ENCODE measurements around the gene ABO. TPM values are rescaled to one million over a fixed set of nuclear protein-coding genes. Genes with fewer than 3 reads are reported as not detected.
A peak's percentile ranks its signal among the peaks of the same experiment; 100 is the strongest.
"Not testable (repeated sequence)": the region's sequence is repeated elsewhere in the genome, so short reads cannot be mapped to it uniquely, and the experiment has no call there.

Gene ABO
- polyA plus RNA-seq (2013, experiment 1 of 2; ENCODE audit: insufficient read length), result not detected
- 0.36 TPM for polyA plus RNA-seq (2013, experiment 2 of 2; ENCODE audit: insufficient read length)

DNA sequence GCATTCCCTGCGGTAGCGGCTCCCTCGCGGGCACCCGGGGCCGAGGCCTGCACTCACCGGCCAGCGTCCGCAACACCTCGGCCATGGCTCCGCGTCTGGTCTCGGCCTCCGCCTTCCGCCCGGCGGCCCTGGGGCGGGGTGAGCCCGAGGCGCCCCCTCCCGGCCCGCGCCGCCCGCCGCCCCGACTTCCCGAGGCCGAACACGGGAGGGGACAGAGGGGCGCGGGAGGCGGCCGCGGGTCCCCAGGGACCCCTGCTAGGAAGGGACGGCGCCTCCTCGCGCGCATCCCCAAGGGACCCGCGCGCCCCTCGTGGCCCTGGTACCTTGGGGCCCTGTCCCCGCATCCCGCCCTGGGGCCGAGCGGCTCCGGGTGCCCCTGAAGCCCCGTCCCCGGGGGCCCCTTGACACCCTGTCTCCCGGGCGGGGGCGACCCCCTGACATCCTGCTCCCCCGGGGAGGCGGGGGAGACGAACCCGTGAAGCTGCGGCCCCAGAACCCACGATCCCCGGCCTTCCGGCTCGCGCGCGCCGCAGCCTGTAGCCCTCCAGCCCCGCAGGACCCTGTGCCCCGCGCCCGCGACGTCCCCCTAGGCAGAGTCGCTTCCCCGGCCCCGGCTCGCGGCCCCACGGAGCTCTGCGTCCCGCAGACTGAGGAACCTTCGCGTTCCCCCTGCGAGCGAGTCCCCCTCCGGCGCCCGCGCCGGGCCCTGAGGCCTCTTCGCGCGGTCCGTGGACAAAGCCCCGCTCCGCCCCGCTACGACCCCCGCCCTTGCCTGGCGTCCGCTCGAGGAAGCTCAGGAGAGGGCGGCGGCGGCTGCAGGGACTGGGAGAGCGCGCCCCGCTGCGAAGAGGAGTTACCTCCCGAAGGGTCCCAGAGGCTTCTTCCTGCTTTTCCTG is at the start of gene ABO:
Gene ABO, minus strand, starts transcription at position 97 of the 896 bp plus-strand sequence.
- no peak for DNase-seq

DNA sequence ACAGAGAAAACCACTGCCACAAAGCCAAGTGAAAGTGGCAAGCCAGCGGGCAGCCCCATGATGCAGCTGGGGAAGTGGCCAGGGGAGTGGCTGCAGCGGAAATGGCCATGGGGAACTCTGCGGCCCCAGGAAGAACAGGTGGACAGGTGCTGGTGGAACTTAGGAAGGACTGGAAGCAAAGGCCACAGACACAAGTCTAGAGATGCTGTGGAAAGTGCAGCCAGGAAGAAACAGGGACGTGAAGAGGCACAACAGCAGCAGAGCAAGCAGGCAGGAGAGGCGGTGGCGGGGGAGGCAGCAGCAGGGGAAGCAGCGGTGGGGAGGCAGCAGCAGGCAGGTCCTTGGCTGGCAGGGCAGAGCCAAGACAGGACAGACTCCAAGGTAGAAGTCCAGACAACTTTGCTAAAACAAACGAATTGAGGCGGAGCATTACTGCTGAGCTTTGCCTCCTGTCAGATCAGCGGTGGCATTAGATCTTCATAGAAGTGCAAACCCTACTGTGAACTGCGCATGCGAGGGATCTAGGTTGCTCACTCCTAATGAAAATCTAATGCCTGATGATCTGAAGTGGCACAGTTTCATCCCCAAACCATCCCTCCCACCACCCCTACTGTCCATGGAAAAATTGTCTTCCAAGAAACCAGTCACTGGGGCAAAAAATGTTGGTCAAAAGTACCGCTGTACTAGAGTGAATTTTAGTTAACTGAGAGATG is 49.1 kb upstream of the ABO start:
- DNase-seq, result no peak

DNA sequence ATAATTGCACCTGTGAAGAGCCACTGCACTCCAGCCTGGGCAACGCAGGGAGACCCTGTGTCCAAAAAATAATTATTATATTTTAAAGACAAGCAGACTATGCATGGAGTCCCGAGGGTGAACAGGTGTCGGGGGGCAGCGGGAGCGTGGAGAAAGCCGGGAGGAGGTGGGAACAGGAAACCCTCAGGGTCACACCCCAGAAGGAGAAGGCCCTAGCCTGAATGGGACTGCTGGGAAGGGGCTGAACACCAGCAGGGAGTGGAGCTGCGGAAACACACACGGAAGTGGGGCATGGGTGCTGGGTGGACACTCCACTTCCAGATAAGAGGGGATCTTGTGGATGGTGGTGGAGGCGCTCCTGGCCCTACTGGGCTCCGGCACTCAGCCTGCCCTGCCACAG is 48.2 kb upstream of the ABO start:
- DNase-seq, result no peak

DNA sequence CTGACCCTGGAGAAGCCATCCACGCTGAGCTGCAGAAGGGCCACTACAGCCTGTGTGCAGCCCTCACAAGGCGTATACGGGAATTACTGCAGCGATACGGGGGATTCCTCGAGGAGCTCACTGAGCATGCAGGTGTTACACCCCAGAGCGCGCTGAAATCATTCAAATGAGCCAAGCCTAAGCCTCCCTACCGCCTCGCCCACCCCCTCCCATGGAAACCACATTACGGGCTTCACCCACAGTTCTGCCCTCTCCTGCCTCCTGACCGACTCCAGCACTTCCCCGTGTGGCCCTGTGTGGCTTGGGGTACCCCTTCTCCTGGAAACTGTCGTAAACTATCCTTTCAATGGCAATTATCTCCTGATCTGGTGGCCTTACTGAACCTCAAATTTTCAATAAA is 47.7 kb upstream of the ABO start:
- DNase-seq, result no peak

DNA sequence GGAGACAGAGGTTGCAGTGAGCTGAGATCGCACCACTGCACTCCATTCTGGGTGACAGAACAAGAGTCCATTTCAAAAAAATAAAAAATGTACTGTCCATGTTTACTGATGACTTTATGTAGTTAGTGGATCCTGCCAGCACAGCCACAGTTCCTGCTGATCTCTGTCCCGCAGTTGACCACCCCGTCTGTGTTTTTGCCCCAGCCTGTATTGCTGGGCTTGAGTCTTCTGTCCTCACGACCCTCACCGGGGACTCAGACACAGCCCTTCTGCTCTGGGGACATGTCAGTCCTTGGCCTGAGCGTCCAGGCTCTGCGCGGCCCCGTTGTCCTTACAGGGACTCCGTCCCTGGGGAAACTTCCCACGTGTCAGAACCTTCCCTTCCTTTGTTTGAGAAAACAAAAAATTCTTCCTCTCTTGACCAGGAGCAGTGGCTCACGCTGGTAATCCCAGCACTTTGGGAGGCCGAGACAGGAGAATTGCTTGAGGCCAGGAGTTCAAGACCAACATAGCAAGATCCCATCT is 46.5 kb upstream of the ABO start:
- no peak for DNase-seq

DNA sequence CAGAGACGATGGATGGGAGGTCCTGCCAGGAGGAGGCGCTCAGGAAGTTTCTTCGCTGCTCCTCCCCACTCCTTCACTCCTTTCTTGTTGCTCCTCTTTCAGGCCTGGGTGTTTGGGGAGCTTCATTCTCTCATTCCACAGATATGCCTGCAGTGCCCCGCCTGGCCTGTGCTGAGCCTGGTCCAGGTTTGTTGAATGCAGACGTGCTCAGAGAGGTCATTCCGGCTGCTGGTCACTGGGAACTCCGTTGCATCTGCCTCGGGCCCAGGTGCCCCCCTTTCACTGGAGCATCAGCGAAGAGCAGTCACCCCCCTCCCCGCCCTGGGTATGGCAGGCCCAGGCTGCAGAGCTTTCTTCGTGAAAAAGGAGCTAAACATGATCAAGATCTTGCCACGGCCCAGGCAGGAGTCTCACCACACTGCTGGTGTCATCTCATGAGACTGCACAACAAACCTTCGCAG is 45.5 kb upstream of the ABO start:
- no peak for DNase-seq

DNA sequence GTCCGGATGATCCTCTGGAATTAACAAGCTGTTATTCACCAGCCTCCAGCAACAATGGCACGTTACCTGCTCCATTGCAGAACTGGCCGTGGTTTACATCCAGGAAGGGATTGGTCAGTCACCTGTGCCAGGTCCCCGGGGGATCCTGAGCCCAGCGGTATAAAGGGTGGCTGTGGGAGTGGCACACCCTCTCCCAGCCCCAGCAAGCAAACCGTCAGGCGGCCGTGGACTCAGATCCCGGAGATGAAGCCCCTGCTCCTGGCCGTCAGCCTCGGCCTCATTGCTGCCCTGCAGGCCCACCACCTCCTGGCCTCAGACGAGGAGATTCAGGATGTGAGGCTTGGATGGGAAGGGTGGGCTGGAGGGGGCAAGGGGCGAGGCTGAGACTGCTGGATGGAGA is 42.5 kb upstream of the ABO start:
- not testable (repeated sequence) for DNase-seq

DNA sequence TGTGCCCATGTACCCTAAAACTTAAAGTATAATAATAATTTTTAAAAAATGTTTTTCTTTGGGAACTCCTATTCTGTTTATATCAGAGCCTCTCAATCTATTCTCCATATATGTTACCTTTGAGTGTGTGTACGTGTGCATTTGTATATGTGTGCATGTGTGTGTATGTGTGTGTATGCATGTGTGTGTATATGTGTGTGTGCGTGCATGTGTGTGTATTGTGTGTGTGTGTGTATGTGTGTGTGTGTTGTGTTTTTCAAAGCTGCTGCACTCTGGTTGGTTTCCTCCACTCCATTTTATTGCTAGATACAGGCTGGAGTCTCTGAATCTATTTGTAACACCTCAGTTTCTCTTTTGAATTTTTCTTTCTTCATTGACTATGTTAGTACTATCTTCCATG is 41.0 kb upstream of the ABO start:
- no peak for DNase-seq

DNA sequence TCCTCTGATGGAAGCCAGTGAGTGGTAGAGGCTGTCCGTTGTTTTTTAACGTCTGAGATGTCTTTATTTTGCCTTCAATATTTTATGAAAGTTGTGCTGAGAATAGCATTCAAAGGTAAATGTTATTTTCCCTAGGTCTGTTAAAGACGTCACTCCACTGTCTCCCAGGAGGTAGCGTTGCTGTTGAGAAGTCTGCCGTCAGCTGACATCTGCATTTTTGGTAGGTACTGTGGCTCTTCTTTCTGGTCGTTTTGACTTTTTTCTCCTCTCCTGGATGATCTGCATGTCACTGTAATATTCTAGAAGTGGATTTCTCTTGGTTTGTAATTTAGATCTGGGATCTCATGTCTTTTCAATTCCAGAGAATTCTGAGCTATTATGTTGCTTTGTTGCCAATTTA is 34.6 kb upstream of the ABO start:
- DNase-seq, result no peak

DNA sequence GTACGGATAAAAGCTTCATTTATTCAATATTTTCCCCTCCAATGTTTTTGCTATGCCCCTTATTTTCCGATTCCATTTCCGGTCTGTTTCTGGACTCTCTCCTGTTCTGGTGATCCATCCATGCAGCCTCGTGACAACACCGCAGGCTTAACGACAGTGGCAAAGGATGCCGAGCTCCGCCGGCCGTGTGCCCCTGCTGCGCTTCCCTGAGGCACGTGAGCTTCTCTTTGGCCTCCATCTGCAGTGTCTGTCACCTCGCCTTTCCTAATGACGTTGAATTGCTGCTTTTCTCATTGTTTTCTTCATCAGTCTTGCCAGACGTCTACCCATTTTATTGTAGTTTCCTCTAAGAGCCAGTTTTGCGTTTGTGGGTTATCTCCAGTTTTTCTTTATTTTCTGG is 32.3 kb upstream of the ABO start:
- no peak for DNase-seq

DNA sequence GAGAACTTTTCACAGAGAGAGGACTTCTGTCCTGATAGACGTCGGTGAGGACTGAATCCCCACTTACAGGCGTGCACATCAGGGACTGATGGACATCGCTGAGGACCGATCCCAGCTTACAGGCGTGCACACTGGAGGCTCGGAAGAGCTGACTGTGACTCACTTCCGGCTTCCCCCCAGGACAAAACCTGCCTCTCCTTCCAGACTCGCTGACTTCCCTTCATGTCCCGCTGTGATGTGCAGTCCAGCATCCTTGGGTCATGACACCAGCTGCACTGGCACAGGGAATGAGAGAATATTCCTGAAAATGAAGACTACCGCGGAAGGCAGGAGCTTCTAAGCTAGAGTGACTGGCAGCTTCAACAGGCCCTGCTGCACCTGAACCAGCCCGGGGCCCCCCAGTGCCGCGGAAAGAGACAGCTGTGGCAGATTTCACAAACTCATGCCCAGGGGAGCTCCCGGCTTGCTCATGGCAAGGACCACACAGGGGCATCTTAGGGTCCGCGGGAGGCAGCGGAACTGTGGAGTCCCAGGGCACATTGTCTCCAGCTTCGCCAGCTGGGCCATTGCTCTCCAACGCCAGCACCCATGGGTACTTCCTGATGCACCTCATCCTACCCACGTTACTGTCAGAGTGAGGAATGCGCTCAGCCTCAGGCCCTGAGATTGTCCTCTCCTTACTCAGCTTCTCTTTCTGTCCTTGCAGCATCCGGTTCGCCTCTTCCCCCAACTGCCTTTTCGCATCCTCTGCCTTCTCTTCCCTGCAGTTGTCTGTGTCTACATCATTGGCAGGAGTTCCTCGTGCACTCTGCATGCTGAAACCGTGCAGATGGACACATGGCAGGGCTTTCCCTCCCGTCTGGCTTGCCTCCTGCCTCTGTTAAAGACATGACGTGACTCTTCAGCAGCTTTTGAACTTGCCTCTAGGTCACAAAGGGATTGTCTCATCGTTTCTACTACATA is 31.5 kb upstream of the ABO start:
- peak; percentile 5 for DNase-seq

DNA sequence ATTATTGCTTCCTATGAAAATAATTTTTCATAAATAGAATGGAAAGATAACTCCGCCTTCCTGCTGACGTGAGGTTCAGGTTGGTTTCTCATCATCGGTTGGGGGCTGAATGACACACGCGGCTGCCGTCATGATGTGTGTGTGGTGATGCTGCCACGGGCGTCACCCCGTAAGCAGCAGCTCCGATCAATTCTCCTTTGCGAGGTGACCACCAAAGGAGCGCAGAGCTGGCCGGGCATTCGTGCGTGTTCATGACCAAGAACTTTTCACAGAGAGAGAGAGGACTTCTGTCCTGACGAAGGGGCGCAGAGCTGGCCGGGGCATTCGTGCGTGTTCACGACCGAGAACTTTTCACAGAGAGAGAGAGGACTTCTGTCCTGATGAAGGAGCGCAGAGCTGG is 30.7 kb upstream of the ABO start:
- DNase-seq, result no peak

DNA sequence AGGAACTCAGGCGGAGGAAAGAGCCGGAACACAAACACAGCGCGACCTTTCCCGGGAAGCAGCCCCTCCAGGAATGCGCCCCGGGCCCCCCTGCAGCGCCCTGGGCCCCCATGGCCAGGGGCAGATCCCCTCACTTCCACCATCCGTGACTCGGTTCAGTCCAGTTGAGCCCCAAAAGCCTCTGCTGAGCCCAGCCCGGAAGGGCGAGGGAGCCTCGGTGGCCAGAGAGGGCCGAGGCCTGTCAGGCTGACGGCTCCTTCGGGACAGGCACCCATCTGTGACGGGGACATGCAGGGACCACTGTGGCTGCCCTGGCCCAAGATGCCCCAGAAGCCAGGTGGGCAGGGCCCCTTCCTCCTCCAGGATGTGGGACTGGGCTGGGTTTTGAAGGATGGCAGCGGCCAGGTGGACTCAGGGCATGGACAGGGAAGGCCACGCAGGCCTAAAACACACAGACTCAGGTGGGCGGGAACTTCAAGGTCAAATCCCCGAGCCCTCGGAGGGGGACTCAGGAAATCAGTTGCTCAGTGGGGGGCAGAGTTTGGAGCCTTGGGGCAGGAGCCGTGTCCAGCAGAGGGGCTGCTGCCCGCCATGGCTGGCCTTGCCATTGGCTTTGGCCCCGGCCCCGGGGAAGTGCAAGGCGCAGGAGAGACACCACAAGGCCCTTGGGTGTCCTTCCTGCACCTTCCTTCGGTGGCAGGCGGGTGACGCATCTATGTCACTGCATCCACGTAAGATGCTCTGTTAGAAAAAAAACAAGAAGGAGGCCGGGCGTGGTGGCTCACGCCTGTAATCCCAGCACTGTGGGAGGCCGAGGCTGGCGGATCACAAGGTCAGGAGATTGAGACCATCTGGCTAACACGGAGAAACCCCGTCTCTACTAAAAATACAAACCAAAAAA is 29.7 kb upstream of the ABO start:
- DNase-seq, result no peak

DNA sequence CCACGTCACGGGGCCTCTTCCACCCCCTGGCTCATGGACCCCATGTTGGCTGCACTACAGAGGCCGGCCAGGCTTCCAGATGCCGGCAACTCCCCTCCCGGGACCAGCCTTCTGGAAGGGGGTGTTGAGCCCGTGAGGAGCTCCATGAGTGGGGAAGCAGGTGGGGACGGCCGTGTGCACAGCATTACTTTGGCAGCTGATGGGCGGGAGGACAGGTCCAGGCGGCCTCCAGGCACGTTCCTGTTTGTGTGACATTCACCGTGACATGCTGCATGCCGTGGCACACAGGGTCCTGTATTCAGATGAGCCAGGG is 29.1 kb upstream of the ABO start:
- no peak for DNase-seq

DNA sequence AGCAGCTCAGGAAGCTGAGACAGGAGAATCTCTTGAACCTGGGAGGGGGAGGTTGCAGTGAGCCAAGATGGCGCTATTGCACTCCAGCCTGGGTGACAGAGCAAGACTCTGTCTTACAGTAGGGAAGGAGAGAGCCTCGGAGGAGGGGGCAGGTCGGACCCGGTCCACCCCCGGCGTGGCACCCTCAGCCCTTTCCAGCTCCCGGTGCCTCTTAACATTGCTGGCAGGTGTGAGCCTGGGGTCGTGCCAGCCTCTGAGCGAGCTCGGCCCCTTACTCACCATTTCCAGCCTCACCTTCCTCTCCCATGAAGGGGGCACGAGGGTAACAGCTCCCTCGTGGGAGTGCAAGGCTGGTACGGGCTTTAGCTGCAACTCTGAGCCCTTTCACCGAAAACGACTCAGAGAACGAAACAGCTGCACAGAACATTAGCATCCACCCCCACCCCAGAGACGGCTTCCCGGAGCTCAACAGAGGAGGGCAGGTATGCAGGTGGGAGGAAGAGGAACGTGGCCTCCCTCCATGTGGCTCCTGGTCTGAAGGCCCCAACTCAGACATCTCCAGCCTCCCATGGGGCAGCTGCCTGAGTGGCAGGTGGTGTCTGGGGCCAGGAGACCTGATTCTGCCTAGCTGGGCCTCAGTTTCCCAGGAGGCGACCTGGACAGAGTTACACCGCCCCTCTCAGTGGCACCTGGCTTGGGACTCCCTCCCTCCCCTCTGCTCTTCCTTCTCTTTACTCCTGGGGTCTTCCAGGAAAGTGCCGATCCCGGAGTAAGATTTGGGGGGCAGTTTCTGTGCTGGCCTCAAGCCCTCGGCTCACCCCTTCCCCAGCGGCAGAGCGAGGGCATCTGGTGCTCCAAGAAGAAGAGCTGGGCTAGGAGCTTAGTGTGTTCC is 28.5 kb upstream of the ABO start:
- DNase-seq, result no peak

DNA sequence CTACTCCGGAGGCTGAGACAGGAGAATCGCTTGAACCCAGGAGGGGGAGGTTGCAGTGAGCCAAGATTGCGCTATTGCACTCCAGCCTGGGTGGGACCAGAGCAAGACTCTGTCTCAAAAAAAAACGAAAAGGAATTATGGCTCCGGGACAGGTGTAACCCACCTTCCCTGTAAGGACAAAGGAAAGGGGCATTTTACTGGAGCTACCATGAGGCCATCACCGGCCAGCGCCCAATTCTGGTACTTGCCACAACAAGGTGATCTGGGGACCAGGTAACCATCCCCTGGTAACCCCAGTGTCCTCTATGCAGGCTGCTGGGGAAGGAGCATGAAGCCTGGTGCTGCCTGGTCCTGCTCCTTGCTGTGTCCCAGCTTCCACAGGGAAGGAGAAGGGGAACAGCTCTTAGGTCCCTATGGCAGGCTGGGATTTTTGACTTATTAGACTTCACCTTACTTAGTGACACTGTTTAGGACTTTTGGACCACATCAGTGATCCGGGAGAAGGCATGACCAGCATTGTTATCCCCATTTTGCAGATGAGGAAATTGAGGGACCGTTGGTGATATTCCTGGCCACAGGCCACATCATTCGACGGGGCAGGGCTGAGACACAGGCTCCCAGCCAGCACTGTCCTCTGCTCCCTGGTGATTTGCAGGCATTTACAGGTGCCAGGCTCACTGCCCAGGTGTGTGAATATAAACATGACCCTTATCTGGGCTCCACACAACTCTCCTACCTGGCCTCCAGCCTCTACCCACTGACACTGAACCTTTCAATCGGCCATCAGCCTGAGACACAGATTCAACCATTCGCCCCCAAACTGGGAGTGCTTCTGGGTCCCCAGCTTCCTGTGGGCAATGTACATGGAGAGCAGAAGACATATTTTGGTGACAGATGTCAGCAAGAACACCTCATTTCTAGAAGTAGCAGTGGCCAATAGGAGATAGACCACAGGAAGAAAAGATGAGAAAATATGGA is 26.5 kb upstream of the ABO start:
- no peak for DNase-seq

DNA sequence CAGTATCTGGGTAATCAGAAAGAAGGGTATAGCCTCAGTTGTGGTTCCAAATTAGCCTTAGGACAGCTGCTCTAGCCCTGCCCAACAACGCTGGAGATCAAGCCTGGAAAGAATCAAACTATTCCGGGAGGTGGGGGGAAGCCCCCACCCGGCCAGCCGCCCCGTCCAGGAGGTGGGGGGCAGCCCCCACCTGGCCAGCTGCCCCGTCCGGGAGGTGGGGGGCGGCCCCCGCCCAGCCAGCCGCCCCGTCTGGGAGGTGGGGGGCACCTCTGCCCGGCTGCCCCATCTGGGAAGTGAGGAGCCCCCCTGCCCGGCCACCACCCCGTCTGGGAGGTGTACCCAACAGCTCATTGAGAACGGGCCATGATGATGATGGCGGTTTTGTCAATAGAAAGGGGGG is 25.0 kb upstream of the ABO start:
- DNase-seq, result not testable (repeated sequence)

DNA sequence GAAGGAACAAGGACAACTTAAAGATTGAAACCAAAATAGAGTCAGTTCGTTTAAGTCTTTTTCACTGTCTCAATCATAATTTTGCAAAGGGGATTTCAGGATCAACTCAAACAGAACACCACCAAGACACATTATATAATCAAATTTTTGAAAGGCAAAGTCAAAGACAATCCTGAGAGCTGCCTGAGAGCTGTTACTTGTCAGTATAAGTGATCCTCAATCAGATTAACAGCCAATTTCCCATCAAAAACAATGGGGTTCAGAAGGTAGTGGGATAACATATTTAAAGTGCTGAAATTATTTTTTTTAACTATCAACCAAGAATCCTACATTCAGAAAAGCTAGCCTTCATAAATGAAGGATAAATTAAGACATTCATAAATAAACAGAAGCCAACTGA is 19.3 kb upstream of the ABO start:
- no peak for DNase-seq

DNA sequence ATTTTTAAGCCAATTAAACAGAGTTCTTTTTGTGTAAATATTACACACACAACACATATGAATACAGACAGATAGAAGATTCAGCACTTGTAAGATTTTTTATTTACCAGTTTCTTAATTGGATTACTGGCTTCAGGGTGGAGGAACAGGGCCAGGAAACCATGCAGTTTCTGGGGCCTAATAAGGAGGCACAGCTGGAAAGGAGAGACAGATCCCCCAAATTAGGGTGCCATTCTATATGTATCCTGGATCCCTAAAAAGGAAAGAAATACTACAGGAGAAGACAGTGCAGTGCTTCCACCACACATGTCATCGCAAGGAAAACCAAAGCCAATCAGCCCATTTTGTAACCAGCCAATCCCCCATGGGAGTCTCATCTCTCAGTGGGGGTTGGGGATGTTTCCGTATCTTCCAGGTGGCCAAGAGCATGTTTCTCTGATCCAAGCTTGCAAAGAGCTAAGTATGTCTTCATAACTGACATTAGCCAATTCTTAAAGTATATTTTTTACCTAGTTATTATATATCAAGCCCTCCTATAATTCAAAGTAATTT is 15.8 kb upstream of the ABO start:
- DNase-seq, result no peak
